HepG2 (cell line): ENCODE data around the gene CMIP. TPM values are rescaled to one million over a fixed set of nuclear protein-coding genes. Genes with fewer than 3 reads are reported as not detected.

Experiments used
- ATF3 ChIP-seq: sonication (generic); formaldehyde crosslinking; IDR thresholded peaks from 2 replicates; pipeline ENCODE4 v1.4.0; 2020; ENCODE audit warnings: missing genetic modification reagents
- ATM ChIP-seq: fragments of 450-650 bp; IDR thresholded peaks from 2 replicates; pipeline ENCODE4 v1.7.1; 2017; ENCODE audit warnings: mild to moderate bottlenecking, borderline replicate concordance
- BHLHE40 ChIP-seq: IDR thresholded peaks from 2 replicates; pipeline ENCODE4 v1.6.1; 2011; ENCODE audit warnings: low read length, improper control_type of control experiment
- ELK4 ChIP-seq: sonication (generic); formaldehyde crosslinking; IDR thresholded peaks from 2 replicates; pipeline ENCODE4 v1.9.0; 2021; ENCODE audit warnings: missing genetic modification reagents, borderline replicate concordance
- EZH2 ChIP-seq: conservative IDR thresholded peaks from 2 replicates; pipeline ENCODE4 v1.6.1; 2012; ENCODE audit warnings: mild to moderate bottlenecking, low read depth, low read length, moderate library complexity
- HNF4A ChIP-seq: sonication (generic); formaldehyde crosslinking; IDR thresholded peaks from 2 replicates; pipeline ENCODE4 v1.4.0; 2020; ENCODE audit warnings: missing genetic modification reagents
- JUND ChIP-seq: sonication (generic); formaldehyde crosslinking; IDR thresholded peaks from 2 replicates; pipeline ENCODE4 v1.8.0; 2022; ENCODE audit warnings: mild to moderate bottlenecking, missing genetic modification reagents
- NFATC3 ChIP-seq: sonication (generic); formaldehyde crosslinking; IDR thresholded peaks from 2 replicates; pipeline ENCODE4 v1.5.1; 2020; ENCODE audit warnings: mild to moderate bottlenecking, missing genetic modification reagents
- NFIC ChIP-seq: IDR thresholded peaks from 2 replicates; pipeline ENCODE4 v1.6.1; 2012; ENCODE audit warnings: mild to moderate bottlenecking, low read length, inconsistent platforms
- RBAK ChIP-seq: sonication (generic); formaldehyde crosslinking; IDR thresholded peaks from 2 replicates; pipeline ENCODE4 v1.5.1; 2020; ENCODE audit warnings: mild to moderate bottlenecking, missing genetic modification reagents
- SIN3A ChIP-seq: IDR thresholded peaks from 2 replicates; pipeline ENCODE4 v1.6.1; 2011; ENCODE audit warnings: low read depth, mild to moderate bottlenecking, control low read depth, low read length, borderline replicate concordance
- SIN3B ChIP-seq: fragments of 150-350 bp; IDR thresholded peaks from 2 replicates; pipeline ENCODE4 v1.6.1; 2014; ENCODE audit warnings: low read length
- SKI ChIP-seq: fragments of 450-650 bp; IDR thresholded peaks from one replicate; pipeline ENCODE4 v1.6.1; 2018; ENCODE audit warnings: mild to moderate bottlenecking; ENCODE audit not compliant: partially characterized antibody
- SOX13 ChIP-seq, 3 experiments: fragments of 450-650 bp in 1 of 3; sonication (generic) in 1 of 3; formaldehyde crosslinking in 1 of 3; IDR thresholded peaks in 2 of 3; conservative IDR thresholded peaks in 1 of 3; 2 replicates each; pipeline versions ENCODE4 v1.5.0 to v1.6.1; 2016 to 2020; ENCODE audit warnings: antibody characterized with exemption in 1 of 3, mild to moderate bottlenecking in 1 of 3, missing compliant biosample characterization in 1 of 3, missing genetic modification reagents in 1 of 3, moderate library complexity in 1 of 3
- SRY ChIP-seq: sonication (generic); formaldehyde crosslinking; IDR thresholded peaks from 2 replicates; pipeline ENCODE4 v1.8.0; 2022; ENCODE audit warnings: mild to moderate bottlenecking, missing genetic modification reagents
- STAT5B ChIP-seq: sonication (generic); formaldehyde crosslinking; IDR thresholded peaks from 2 replicates; pipeline ENCODE4 v1.4.0; 2020; ENCODE audit warnings: missing genetic modification reagents
- ZNF335 ChIP-seq: sonication (generic); formaldehyde crosslinking; IDR thresholded peaks from 2 replicates; pipeline ENCODE4 v1.4.0; 2020; ENCODE audit warnings: missing genetic modification reagents
- ZNF33A ChIP-seq: sonication (generic); formaldehyde crosslinking; IDR thresholded peaks from 2 replicates; pipeline ENCODE4 v1.5.1; 2020; ENCODE audit warnings: missing genetic modification reagents, mild to moderate bottlenecking, moderate library complexity, borderline replicate concordance
- ZNF350 ChIP-seq: sonication (generic); formaldehyde crosslinking; IDR thresholded peaks from 2 replicates; pipeline ENCODE4 v1.4.0; 2020; ENCODE audit warnings: mild to moderate bottlenecking, low read depth, missing genetic modification reagents, borderline replicate concordance
- ZNF558 ChIP-seq: sonication (generic); formaldehyde crosslinking; IDR thresholded peaks from 2 replicates; pipeline ENCODE4 v1.9.0; 2022; ENCODE audit warnings: mild to moderate bottlenecking, missing genetic modification reagents, borderline replicate concordance
- ZNF574 ChIP-seq: sonication (generic); formaldehyde crosslinking; IDR thresholded peaks from 2 replicates; pipeline ENCODE4 v1.4.0; 2020; ENCODE audit warnings: missing genetic modification reagents
- ZNF615 ChIP-seq: sonication (generic); formaldehyde crosslinking; IDR thresholded peaks from 2 replicates; pipeline ENCODE4 v1.5.0; 2020; ENCODE audit warnings: mild to moderate bottlenecking, missing genetic modification reagents, borderline replicate concordance
- ZNF720 ChIP-seq: sonication (generic); formaldehyde crosslinking; IDR thresholded peaks from 2 replicates; pipeline ENCODE4 v1.4.0; 2020; ENCODE audit warnings: missing genetic modification reagents
- polyA plus RNA-seq, 8 experiments: library from polyadenylated mRNA; depleted of rRNA in 3 of 8; stranded (reverse) in 7 of 8; unstranded in 1 of 8; fragments of >200 nt; fragmentation: Illumina TruSeq in 4 of 8; extraction: Trizol in 4 of 8; gene quantifications; 2 replicates each; pipeline versions ENCODE4 v1.2.1 to v1.2.3, GENCODE V29; 2011 to 2016; ENCODE audit warnings: low read depth in 4 of 8, missing spikeins in 1 of 8, mixed read lengths in 1 of 8; ENCODE audit not compliant: insufficient read depth in 1 of 8
- total RNA-seq, 5 experiments: library from RNA; depleted of rRNA; stranded (reverse); fragments of >200 nt; fragmentation: Illumina TruSeq; extraction: Trizol; gene quantifications; 2 replicates each; pipeline ENCODE4 v1.2.3, GENCODE V29; 2016; ENCODE audit warnings: low read depth in 1 of 5

The CMIP gene
- total and polyA plus RNA-seq, 2 of the 13 experiments (the other 11 are each of a cell fraction or from before 2014, with no cell fraction given) = 10.9 to 18.1 TPM

GRCh38 chr16:81429045-81429521, 15.5 kb upstream of the CMIP start (continued):
- no peak for TF ChIP-seq ATF3
- no peak for TF ChIP-seq ZNF615 (CRISPR knock-in tag)
- TF ChIP-seq SIN3B = no peak
- TF ChIP-seq ZNF335 (CRISPR knock-in tag) = no peak
- 0 out of 2 replicates have a peak, but pooled peaks have one; percentile 23 for TF ChIP-seq HNF4A (CRISPR knock-in tag)
- TF ChIP-seq NFIC = no peak
- TF ChIP-seq SIN3A = no peak
- TF ChIP-seq ZNF558 (CRISPR knock-in tag) = no peak
- TF ChIP-seq ATM = no peak
- TF ChIP-seq SOX13 (IDR thresholded peaks at IDR 0.05) = no peak
- no peak for TF ChIP-seq SOX13 (CRISPR knock-in tag; conservative IDR thresholded peaks at IDR 0.05 in 1 of 2, IDR thresholded peaks at IDR 0.05 in 1 of 2)
- no peak for TF ChIP-seq STAT5B
- TF ChIP-seq EZH2 = no peak
- no peak for TF ChIP-seq SKI
- no peak for TF ChIP-seq ZNF33A (CRISPR knock-in tag)
- TF ChIP-seq JUND = no peak
- TF ChIP-seq NFATC3 = no peak
- TF ChIP-seq ZNF720 (CRISPR knock-in tag) = peak; percentile 67; the same call in 1 of the 2 replicates
- TF ChIP-seq ZNF350 (CRISPR knock-in tag) = no peak
- TF ChIP-seq RBAK (CRISPR knock-in tag) = no peak
- peak; percentile 29; the same call in 1 of the 2 replicates for TF ChIP-seq ZNF574
- no peak for TF ChIP-seq BHLHE40
- no peak for TF ChIP-seq SRY (CRISPR knock-in tag)
- TF ChIP-seq ELK4 = no peak
